ENCODE results near the gene MEGF11.

GRCh38 chr15:65908876-65909275 lies 344.7 kb downstream of the MEGF11 start:
- TF ChIP-seq GATA3 (IDR thresholded peaks at IDR 0.05; ENCODE audit: low read depth, low read length) (no peak), GATA2 (IDR thresholded peaks at IDR 0.05; ENCODE audit: low read depth, low read length) (no peak)
